IPS-20b (cell line): Measurements from ENCODE around the gene NEMP1.

Experiments
- H3K27ac ChIP-seq: one replicate; pipeline ENCODE4 v1.5.1; 2013; ENCODE audit warnings: low read length
- H3K27me3 ChIP-seq: 2 replicates; pipeline ENCODE4 v1.6.1; 2013; ENCODE audit warnings: mild to moderate bottlenecking, low read length, inconsistent platforms; ENCODE audit not compliant: insufficient read depth
- H3K36me3 ChIP-seq: 2 replicates; pipeline ENCODE4 v1.6.1; 2013; ENCODE audit warnings: low read depth, mild to moderate bottlenecking, inconsistent platforms, low read length, moderate library complexity; ENCODE audit not compliant: insufficient read depth
- H3K4me1 ChIP-seq: 2 replicates; pipeline ENCODE4 v1.6.1; 2013; ENCODE audit warnings: mild to moderate bottlenecking, control low read depth, inconsistent platforms, low read length, moderate library complexity; ENCODE audit not compliant: insufficient read depth
- H3K4me3 ChIP-seq: 2 replicates; pipeline ENCODE4 v1.5.1; 2013; ENCODE audit warnings: mild to moderate bottlenecking, low read length, inconsistent platforms
- H3K9ac ChIP-seq: 2 replicates; pipeline ENCODE4 v1.6.1; 2013; ENCODE audit warnings: low read depth, mild to moderate bottlenecking, inconsistent platforms, low read length, moderate library complexity
- H3K9me3 ChIP-seq: 2 replicates; pipeline ENCODE4 v1.6.1; 2013; ENCODE audit warnings: mild to moderate bottlenecking, low read depth, low read length, inconsistent platforms; ENCODE audit not compliant: insufficient read depth

NEMP1 gene

GRCh38 chr12:57011438-57012424 is 66.9 kb downstream of the NEMP1 start:
- H3K4me3 ChIP-seq, result no peak overlapping the region
- no peak overlapping the region for H3K27ac ChIP-seq
- no peaks in the 10 kb centered on the region for H3K36me3 ChIP-seq
- H3K27me3 ChIP-seq, result no peaks in the 10 kb centered on the region
- no peak overlapping the region; the same call in 1 of the 2 replicates for H3K9ac ChIP-seq
- peaks cover 29% of the 10 kb centered on the region for H3K4me1 ChIP-seq
- H3K9me3 ChIP-seq, result no peaks in the 10 kb centered on the region

- Histone ChIP-seq H3K27me3 (no peaks in the 10 kb centered on the region), H3K27ac (no peak overlapping the region), H3K9me3 (no peaks in the 10 kb centered on the region), H3K36me3 (no peaks in the 10 kb centered on the region), H3K9ac (no peak overlapping the region), H3K4me3 (no peak overlapping the region), H3K4me1 (peaks cover 28% of the 10 kb centered on the region)
These were observed 67.9 kb downstream of the NEMP1 start for GRCh38 chr12:57010627-57011247.

- Histone ChIP-seq H3K9me3 (no peaks in the 10 kb centered on the region), H3K27me3 (no peaks in the 10 kb centered on the region), H3K36me3 (no peaks in the 10 kb centered on the region), H3K9ac (peak overlapping the region; percentile 8; the same call in 1 of the 2 replicates), H3K4me3 (peak overlapping the region; percentile 8; the same call in 1 of the 2 replicates), H3K27ac (no peak overlapping the region), H3K4me1 (peaks cover 30% of the 10 kb centered on the region)
These were observed 68.5 kb downstream of the NEMP1 start for GRCh38 chr12:57009949-57010626.

GRCh38 chr12:57008178-57008577 is 70.4 kb downstream of the NEMP1 start:
- Histone ChIP-seq H3K9ac (no peak overlapping the region), H3K9me3 (no peaks in the 10 kb centered on the region), H3K4me1 (peaks cover 30% of the 10 kb centered on the region), H3K4me3 (no peak overlapping the region), H3K27ac (no peak overlapping the region), H3K36me3 (peaks cover 19% of the 10 kb centered on the region), H3K27me3 (no peaks in the 10 kb centered on the region)

DNA sequence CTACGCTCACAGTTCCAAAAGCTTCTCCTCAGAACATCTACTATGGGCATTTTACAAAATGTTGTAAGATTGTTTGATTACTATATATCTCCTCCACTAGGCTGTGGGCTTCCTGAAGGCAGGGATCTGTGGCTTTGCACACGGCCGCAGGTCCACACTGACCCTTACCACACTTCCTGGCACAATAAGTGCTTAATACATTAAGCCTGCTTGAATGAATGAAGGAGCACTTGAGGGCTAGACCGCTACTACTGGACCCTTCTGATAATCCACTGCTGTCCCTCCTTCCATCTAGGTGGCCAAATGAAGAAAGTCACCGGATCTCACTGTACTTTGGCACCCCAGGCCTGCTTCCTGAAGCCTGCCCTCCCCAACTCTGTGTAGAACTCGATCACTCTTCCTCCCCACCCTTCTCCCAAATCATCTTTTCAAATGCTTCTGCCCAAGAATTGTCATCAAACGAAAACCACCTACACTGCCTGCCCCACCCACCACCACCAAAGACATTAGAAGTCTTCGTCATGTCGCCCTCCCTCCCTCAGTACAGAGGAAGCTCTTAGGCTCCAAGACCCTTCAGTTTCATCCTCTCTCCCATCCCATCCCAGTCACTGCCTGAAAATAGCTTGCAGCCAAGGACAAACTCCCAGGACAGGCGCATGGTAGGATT is 71.6 kb downstream of the NEMP1 start:
- Histone ChIP-seq H3K27me3 (no peaks in the 10 kb centered on the region), H3K27ac (no peak overlapping the region), H3K36me3 (peaks cover 31% of the 10 kb centered on the region), H3K9ac (peak overlapping the region; percentile 53; the same call in 1 of the 2 replicates), H3K4me1 (peaks cover 30% of the 10 kb centered on the region), H3K9me3 (no peaks in the 10 kb centered on the region), H3K4me3 (peak overlapping the region; percentile 59; the same call in 1 of the 2 replicates)

DNA sequence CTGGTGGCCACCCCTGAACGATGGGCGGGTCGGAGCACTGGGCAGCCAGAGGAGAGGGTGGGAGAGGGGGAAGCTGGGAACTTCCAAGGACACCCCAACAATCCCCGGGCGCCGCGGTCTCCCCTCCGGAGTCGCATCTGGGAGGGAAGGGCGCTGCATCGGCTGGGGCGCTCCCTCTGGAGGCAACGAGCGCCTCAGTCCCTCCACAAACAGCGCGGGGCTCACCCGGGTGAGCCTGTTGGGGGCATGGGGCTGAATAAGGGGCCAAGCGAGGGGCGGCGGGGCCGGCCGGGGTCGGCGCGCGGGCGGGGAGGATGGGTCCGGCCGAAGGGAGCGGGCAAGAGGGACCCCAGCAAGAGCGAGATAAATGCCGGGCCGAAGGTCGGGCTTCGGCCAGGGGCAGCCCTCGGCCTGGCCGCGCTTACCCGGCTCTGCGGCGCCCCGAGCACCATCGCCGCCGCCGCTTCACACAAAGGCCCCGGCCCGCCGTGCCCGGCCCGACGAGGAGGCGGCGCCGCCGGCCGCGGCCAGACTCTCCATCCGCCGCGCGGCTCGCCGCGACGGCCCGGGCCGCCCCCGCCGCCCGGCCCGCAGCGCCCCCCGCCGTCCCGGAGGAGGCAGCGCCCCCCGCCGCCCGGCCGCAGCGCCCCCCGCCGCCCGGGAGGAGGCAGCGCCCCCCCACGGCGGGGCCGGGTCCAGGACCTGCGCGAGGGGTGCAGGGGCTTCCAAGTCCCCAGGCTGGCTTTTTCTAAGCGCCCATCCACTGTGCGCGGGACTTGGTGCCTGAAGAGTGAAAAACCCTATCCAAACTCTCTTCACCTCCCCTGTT is 72.4 kb downstream of the NEMP1 start, which contains the start of gene ZBTB39:
ZBTB39 (minus strand) TSS at position 567 of the 829 bp plus-strand sequence. CDS start 1,629 bp downstream, outside the sequence.
- Histone ChIP-seq H3K4me3 (peak within 1 kb of the TSS; percentile 93), H3K9me3 (no peaks in the 10 kb centered on the region), H3K9ac (peak within 1 kb of the TSS; percentile 95), H3K36me3 (peaks cover 37% of the 10 kb centered on the region), H3K27ac (peak within 1 kb of the TSS; percentile 37), H3K4me1 (peaks cover 25% of the 10 kb centered on the region; the same call in 1 of the 2 replicates), H3K27me3 (no peaks in the 10 kb centered on the region)
